DMS 273 treated with DMSO at 0.1 percent for 48 hours (cell line): ENCODE results near the gene THBD.

Experiments used
- DNase-seq: peaks from one replicate; lab custom pipeline; 2025; lab: John Stamatoyannopoulos, UW

Gene THBD

DNA sequence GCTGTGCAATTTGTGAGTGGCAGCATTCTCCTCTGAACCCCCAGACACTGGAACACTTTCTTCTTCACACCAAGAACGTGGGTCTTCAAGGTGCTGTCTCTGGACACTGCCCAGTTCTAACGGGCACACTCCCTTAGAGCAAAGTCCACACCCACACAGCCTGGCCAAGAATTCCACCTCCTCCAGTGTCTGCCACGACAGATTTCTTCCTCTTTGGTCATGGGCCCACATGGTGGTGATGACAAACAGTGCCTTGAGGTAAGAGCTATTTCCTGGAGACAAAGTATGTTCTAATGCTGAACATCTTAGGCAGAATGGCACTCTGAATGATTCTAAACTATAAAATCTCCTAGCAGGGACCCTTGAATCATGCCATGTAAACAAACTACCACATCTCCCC, 39.8 kb downstream of the THBD start:
- DNase-seq, result no peak

DNA sequence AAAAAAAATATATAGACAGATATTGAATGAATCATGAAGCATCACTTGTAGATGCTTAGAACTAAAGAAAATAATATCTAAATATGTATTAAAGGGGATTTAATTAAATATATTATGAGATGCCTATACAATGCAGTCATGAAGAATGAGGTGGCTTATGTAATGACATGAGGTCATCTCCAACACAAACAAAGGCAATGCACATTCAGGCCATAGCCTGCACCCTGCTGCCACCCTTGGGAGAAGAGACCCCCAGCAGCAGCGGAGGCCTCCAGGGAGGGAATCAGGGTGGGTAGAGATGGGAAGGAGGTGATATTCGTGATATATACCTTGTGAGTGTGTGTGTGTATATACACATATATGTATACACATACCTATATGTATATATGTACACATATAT, 40.8 kb downstream of the THBD start:
- DNase-seq, result no peak

DNA sequence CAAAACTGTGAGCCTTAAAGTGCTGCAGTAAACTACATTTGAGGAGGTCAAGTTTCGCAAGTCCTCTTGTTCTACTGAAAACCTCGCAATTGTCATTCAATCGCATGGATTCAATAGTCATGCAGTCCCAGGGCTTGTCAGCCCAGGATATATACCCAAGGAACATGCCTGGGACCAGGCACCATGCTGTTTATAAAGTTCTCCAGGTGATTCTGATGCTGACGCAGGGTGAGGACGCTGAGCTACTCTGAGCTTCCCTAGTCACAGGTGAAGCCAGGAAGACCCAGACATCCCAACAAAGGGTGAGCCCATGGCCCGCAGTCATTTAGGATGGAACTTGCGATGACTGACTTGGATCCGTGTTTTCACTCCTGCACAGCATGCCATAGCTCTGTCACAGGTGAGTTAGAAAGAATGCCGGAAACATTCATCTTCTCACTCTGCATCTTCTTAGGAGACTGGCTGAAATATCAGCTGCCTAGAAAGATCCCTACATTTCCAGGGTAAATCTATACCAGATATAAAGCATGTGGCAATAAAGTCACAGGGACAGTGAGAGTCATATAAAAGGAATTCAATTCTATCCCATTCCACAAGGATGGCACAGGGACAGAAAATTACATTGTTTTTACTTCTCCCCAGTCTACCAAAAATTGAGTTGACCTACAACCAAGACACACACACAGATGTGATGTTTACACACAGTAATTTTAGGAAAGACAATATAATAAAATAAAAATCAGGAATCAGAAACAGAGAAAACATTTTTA, 41.4 kb downstream of the THBD start:
- DNase-seq, result no peak

DNA sequence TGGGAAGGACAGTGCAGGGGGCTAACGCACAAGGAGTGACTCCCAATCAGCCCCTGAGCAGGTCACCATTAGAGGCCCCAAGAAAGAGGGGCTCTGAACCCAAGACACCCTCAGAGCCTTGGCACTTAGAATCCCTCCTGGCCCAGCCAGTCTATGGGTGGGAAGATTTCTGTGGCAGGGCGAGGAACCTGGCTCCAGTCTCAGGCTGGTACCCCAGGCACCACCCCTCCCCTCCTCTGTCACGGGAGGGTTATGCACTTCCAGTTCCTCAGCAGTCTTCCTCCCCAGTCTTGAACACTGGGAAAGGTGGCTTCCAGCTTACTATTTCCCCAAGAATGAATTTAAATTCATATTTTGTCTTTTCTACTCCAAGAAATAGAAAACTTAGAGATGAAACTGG, 42.0 kb downstream of the THBD start:
- no peak for DNase-seq

DNA sequence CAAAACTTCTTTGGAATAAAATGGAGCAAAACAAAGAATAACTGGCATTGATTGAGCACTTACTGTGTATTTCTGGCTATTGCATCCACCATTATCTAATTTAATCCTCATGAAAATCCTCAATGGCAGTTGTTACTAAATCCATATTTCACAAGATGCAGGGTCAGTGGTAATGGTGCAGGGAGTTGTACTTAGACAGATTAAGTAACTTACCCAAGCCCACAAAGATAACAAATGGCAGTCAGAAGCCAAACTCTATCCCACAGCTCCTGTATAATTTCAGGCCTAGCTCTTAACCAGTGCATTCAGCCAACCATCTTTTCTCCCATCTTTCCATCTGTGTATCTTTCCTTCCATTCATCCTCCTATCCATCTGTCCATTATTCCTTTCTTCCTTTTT, 43.7 kb downstream of the THBD start:
- DNase-seq, result no peak

DNA sequence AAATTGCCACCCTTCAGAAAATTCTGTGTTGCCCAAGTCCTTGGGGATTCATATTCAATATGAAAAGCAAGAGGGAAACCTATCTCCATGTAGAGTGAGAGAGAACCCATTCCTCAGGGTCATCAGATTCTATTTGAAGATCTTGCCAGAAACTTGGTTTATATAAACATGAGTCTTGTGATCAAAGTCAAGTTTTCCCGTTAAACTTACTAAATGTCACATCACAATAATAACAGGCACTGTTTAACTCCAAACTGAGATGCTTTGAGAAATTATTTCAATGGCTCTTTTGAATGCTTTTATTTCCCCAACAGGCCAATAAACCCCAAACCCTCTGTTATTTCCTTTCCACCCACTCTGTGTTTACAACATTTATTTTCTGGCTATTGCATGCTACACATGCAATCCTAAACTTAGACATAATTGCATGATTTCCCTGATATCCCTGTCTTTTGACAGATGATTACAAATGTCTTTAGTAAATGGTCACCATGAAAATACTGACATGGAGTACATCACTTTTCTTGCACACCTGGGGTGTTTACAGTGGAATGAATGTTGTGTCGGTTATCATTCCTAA, 45.5 kb downstream of the THBD start:
- no peak for DNase-seq

DNA sequence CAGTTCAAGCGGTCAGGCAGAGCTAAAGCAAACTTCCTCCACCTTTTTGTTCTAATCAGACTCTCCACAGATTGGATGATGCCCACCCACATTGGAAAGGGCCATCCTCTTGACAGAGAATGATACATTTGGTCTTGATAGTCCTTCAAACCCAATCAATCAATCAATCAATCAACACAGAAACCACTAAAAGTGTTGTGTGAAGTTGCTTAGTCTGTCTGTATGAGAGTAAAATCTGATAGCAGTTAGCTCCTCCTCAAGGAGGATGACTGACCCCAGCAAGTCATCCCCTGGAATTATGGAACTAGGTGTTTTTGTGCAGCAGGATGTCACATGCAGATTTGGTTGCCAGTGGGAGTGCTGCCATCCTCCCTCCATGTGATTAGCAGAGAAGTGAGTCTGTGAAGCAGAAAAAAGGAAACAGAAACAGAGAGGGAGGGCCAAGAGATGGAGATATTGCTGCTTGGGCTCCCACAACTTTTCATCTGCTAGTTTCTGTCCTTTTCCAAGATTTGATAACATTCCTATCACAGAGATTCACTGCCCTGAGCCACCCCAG, 46.3 kb downstream of the THBD start:
- DNase-seq, result no peak

DNA sequence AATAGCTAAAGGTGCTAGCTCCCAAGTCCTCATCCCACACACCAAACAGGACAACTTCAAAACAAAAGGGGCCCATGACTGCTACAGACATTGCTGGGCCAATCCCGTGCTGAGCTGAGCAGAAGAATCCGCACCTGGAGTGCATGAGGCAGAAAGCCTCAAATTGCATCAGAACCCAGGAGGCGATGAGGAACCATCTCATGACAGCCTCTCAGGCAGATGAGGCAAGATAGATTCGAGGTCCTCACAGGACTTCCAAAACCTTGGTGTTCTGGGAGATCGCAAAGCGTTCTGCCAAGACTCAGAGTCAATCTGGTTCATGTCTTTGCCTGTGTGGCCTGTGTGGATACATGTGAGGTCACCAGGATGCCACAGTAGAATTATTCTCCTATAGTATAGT, 47.2 kb downstream of the THBD start:
- DNase-seq, result no peak

DNA sequence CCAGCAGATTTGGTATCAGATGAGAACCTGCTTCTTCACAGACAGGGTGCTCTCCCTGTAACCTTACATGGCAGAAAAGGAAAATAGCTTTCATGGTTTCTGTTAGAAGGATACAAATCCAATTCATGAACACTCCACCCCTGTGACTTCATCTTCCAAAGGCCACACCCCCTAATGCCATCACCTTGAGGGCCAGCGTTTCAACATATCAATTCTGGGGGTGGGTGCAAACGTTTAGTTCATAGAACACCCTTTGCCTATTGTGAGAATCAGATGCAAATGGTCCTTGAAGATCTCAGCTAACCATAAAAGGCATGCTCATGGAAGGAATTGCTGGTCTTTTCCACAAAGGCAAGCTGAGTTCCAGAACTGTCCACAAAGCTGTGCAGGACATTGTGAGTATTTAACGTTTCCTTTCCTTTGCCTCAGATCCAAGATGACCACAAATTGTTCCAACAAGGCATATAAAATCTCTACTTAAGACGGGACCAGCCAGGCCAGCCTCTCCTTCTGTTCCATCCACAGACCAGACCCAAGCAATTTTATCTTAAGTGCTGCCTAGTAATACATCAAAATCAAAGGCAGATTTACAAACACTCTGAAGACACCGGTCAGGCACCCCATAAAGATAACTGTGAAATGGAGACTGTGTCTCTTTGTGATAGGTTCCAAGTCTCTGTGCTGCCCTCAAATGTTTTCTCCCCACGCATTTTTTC, 49.1 kb downstream of the THBD start:
- no peak for DNase-seq

DNA sequence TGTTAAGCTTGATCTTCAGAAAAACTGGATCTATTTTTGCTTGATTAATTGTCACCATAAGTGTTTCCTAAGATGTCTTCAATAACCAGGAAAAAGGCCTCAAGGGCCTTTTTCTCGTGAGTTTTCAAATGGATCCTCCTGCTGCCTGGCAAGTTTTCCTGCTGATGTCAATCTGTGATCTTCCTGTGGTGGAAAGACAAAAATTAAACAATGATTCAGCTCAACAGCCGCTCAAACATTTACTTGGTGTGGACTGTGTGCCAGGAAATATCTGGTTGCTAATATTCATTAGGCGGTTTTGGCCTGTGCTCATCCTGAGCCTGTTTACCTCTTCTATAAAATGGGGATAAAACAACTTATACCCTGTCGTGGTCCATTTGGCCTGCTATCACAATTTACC, 49.7 kb downstream of the THBD start:
- DNase-seq, result no peak

DNA sequence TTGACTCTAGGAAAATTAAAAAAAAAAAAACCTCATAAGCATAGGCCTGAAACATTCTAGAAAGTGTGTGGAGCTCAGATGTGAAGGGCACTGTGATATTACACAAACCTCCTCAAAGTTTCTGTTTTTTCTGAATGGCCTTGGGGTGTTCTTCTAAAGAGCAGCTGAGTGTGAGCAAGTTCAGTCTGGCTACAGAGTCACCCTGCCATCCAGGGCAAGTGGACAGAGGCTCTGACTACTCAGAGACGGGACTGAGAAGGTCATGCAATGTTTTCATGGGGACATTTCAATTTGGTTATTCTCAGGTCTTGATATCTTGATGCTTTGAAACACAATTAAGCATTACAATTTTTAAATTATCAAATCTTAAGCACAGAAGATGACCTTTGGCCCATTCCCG, 51.0 kb downstream of the THBD start:
- no peak for DNase-seq

DNA sequence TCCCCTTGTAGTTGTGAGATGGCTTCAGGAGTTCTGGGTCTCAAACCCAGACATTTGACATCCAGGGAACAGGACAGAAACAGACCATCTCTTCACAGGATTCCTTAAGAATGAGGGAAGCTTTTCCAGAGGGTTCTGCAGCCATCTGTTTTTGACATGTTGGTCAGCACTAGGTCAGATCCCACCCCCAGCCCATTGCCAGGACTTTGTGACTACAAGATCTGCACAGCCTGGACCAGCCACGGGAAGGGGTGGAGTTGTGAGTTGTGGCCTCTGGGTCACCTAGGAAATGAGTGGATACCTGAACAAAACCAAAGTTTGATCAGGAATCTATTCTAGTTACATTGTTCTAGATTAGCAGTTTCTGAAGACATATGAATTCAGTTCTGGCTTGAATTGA, 53.5 kb downstream of the THBD start:
- no peak for DNase-seq
